ENCODE data around the gene CARF.

CARF gene

GRCh38 chr2:203033395-203033794, 121.3 kb downstream of the CARF start:
- DNase-seq (ENCODE audit: low read depth in 2 of 2) = no peak
- no peak overlapping the region for H3K4me3 ChIP-seq (replicated peaks in 1 of 2; ENCODE audit: low read depth in 2 of 2, low read length in 2 of 2)
- no peak for TF ChIP-seq CTCF (IDR thresholded peaks at IDR 0.05; ENCODE audit: low read depth, low read length)

- no peak for DNase-seq (ENCODE audit: low read depth in 2 of 2)
- TF ChIP-seq CTCF (IDR thresholded peaks at IDR 0.05; ENCODE audit: low read depth, low read length) = no peak
- H3K4me3 ChIP-seq (replicated peaks in 1 of 2; ENCODE audit: low read depth in 2 of 2, low read length in 2 of 2) = no peak overlapping the region
These were observed 123.9 kb downstream of the CARF start for GRCh38 chr2:203035879-203036470.
